Amniotic epithelial cell (primary cell): Measurements from ENCODE around the gene HIRA.
A peak's percentile ranks its signal among the peaks of the same experiment; 100 is the strongest.
"Not testable (repeated sequence)": the region's sequence is repeated elsewhere in the genome, so short reads cannot be mapped to it uniquely, and the experiment has no call there.

Experiments used
- DNase-seq: peaks from one replicate; pipeline ENCODE4 v3.0.0-alpha.2; 2010; ENCODE audit warnings: low read depth

Gene HIRA

DNA sequence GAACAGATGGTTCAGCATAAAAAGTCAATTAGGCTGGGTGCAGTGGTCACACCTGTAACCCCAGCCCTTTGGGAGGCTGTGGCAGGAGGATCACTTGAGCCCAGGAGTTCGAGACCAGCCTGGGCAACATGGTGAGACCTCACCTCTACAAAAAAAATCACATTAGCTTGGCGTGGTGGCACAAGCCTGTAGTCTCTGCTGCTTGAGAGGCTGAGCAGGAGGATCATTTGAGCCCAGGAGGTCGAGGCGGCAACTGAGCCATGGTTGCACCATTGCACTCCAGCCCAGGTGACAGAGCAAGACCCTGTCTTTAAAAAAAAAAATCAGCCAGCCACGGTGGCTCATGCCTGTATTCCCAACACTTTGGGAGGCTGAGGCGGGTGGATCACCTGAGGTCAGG is 108.1 kb downstream of the HIRA start:
- not testable (repeated sequence) for DNase-seq

DNA sequence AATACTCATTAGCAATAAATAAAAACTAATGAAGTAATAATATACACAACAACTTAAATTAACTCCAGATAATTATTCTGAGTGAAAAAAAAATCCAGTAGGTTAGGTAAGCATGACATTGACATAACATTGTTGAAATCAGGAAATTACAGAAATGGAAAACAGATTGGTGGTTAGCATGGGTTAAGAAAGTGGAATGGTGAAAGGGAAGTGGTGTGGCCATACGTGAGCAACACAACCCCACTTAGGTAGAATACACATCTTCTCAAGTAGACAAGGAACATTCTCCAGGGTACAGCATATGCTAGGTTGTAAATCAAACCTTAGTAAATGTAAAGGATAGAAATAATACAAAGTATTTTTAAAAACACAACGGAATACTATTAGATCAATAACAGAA is 109.8 kb downstream of the HIRA start:
- DNase-seq = no peak

DNA sequence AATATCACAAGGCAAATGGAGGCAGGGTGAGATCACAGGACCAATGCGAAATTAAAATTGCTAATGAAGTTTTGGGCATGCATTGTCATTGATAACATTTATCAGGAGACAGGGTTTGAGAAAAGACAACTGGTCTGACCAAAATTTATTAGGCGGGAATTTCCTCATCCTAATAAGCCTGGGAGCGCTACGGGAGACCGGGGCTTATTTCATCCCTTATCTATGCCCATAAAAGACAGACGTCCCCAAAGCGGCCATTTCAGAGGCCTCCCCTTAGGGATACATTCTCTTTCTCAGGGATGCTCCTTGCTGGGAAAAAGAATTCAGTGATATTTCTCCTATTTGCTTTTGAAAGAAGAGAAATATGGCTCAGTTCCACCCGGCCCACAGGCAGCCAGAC is 111.4 kb downstream of the HIRA start:
- not testable (repeated sequence) for DNase-seq

DNA sequence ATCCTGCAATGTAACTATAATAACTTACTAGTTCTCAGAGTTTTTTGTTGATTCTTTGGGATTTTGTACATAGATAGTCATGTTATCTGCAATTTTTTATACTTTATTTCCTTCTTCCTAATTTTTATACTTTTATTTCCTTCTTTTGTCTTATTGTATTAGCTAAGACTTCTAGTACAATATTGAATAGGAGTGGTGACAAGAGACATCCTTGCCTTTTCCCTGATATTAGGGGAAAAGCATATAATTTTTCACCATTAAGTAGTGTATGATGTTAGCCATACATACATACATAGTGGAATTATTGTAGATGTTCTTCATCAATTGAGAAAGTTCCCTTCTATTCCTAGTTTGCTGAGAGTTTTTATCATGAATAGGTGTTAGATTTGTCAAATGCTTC is 112.3 kb downstream of the HIRA start:
- DNase-seq = no peak

DNA sequence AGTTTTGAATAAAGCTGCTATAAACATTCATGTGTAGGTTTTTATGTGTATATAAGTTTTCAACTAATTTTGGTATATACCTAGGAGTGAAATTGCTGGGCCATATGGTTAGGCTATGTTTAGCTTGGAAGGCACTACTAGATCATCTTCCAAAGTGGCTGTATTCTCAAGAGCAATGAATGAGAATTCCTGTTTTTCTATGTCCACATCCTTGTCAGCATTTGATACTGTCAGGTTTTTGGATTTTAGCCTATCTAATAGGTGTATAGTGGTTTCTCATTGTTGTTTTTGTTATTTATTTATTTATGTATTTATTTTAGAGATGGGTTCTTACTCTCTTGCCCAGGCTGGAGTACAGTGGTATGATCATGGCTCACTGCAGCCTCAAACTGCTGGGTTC is 113.7 kb downstream of the HIRA start:
- DNase-seq = no peak

DNA sequence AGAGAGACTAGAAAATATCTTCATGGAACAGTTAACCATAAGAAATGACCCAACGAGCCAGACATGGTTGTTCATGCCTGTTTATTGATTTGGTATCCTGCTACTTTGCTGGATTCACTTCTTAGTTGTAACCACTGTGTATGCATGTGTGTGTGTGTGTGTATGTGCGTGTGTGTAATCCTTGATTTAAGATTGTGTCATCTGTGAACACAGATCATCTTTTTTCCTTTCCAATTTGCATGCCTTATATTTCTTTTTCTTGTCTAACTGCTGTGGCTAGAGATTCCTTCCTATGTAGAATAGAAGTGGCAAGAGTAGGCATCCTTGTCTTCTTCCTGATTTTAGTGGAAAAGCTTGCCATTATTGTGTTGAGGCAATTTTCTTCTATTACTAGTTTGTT is 123.7 kb downstream of the HIRA start:
- no peak for DNase-seq

DNA sequence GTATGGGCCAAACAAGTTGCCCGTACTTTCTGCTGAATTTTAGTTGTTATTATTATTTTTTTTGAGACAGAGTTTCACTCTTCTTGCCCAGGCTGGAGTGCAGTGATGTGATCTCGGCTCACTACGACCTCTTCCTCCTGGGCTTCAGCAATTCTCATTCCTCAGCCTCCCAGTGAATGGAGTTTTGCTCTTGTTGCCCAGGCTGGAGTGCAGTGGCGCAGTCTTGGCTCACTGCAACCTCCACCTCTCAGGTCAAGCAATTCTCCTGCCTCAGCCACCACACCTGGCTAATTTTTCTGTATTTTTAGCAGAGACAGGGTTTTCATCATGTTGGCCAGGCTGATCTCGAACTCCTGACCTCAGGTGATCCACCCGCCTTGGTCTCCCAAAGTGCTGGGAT is 125.0 kb downstream of the HIRA start:
- not testable (repeated sequence) for DNase-seq

DNA sequence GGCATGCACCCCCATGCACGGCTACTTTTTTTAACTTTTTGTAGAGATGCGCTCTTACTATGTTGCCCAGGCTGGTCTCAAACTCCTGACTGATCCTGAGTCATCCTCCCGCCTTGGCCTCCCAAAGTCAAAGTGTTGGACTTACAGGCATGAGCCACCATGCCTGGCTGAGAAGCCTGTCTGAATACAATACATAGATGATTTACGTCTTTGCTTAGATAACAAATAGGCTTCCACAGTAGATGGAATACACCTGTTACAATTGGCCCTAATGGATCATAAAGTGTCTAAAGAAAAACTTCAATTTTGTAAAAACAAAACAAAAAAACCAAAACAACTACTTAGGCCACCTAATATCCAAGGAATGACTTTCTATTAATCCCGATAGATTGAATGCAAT is 127.0 kb downstream of the HIRA start:
- no peak for DNase-seq

DNA sequence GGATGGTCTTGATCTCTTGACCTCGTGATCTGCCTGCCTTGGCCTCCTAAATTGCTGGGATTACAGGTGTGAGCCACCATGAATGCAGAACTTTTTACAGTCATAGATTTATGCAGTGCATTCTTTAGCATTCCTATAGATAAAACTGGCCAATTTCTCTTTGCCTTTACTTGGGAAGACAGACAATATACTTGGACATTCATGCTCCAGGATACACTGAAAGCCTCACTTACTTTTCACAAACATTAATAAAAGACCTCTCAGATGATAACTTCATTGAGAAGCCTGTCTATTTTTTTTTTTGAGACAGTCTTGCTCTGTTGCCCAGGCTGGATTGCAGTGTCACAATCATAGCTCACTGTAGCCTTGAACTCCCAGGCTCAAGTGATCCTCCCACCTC is 127.7 kb downstream of the HIRA start:
- DNase-seq = no peak

DNA sequence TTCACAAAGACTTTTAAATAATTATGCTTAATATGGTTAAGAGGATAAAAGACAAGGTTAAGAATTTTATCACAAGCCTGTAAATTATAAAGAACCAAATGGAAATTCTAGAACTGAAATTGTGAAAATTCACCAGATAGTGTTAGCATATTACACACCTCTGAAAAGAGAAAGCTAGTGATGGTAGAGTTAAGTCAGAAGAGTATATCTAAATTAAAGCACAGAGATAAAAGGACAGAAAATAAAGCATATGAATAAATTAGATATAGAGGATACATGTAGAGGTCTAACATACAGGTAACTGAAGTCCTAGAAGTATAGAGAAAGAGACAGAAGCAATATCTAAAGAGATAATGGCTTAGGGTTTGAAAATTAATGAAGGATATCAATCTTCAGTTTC is 135.8 kb downstream of the HIRA start:
- no peak for DNase-seq

DNA sequence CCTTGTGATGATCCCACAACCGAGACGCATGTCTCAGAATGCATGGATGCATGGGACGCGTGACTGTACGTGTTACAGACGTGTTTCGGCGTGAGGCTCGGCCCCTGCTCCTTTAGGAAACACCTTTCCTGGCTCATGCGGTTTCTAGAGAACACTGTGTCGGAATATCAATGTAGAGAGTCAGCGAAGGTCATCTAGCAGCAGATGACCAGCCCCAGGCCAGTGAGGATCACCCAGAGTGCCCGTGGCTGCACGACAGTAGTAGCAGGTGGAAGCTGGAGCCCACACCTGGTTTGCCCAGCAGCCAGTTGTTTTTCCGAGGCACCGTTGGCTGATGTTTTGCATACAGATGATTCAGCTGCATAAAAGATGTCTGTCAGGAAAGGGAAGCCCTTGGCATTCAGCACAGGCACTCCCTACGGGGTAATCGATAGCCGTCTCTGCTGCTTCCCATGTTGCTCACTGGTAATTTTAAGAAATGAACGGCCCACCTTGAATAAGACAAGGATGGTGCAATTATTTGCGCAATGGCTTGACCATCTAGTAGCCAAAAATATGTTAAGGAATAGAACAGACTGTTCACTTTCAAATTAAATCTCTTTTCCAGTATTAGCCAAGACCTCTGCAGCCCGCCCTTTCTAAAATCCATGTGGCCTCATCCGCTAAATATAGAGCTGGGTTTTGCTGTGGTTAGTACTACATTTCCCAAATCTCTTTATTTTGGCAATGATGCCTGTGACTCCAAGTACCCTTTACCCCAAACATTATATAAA is 138.9 kb downstream of the HIRA start:
- peak; percentile 71 for DNase-seq

DNA sequence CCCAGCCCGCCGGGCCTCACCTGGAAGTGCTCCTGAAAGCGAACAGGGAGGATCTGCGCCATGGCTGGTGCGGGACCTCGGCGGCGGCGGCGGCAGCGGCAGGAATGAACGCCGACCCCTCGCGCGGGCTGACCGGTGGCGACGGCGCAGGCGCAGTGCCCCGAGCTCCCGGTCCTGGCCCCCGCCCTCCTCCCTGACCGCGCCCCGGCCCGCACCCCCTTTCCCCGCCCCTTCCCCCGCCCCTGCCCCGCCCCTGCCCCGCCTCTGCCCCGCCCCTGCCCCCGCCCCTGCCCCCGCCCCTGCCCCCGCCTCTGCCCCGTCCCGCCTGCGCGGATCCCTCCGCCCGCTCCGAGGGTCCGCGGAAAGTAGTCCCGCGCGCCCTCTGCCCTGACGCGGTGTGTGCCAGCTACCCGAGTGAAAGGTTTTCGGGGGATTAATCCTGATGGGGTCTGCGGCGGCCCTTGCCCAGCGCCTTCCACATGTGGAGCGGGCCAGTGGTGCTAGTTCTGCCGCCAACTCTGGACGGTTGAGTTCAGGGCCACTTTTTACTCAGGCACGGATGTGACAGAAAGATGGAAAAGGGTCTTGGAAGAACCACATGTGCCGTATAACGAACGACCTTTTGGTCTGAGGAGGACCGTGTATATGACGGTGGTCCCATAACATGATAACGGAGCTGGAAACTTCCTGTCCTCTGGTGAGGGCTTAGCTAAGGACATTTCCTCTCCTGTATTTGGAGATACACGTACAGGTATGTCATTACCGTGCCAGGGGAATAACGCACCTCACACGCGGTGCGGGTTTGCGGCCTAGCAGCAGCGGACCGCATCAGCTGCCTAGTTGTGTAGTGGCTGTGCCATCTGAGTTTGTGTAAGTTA is 139.7 kb downstream of the HIRA start, which contains the start of gene CLTCL1:
Gene CLTCL1 (minus strand): TSS at position 140 of the 878 bp plus-strand sequence. CDS start 78 bp downstream, at position 62.
- DNase-seq = peak; percentile 46

DNA sequence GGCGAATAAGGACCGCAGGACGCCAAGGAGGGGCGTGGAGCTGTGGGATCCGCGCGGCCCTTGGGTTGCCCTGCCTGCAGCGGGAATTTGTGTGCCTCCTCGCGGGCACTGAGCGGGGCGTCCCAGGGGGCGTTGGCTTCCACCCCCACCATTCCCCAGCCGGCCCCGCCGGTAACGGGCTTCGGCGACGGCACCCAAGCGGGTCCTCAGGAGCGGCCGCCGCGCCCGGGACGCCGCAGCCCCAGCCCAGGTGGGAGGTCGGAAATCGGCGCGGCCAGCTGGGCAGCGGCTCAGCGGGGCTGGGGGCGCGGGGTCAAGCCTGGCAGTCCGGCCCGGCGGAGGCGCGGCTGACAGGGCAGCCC is 140.3 kb downstream of the HIRA start:
- no peak for DNase-seq

DNA sequence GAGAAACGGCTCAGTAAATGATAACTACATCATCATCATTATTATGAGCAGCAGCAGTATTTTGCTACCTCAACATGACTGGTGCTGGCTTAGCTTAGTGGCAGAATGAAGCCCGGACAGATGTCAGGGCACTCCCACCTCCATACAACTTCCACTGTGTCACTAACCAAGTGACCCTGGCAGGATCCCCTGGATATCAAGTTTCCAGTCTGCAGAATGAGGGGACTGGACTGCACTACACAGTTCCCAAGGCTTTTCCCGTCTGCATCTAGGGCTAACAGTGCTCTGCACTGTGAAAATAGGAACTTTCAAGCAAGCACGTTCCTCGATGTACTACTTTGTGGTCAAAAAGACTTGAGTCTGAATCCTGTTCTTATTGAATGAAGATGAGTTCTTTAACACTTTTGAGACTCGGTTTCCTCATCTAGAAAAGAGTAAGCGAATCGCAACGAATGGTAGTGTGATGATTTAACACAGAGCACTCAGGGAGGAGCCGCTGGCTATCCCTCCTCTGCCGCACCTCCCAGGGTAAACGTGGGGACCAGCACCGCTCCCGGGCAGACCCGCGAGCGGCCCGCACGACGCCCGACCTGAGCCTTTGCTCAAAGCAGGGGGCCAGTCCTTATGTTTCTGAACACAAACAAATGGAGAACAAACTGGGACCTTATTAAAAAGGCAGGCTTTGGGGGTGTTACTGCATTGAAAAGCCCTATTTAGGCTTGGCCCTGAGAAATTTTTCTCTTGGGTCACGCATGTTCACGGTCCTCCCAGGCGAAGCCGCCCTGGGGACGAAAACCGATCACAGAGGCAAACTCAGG is 140.9 kb downstream of the HIRA start:
- DNase-seq = peak; percentile 18

DNA sequence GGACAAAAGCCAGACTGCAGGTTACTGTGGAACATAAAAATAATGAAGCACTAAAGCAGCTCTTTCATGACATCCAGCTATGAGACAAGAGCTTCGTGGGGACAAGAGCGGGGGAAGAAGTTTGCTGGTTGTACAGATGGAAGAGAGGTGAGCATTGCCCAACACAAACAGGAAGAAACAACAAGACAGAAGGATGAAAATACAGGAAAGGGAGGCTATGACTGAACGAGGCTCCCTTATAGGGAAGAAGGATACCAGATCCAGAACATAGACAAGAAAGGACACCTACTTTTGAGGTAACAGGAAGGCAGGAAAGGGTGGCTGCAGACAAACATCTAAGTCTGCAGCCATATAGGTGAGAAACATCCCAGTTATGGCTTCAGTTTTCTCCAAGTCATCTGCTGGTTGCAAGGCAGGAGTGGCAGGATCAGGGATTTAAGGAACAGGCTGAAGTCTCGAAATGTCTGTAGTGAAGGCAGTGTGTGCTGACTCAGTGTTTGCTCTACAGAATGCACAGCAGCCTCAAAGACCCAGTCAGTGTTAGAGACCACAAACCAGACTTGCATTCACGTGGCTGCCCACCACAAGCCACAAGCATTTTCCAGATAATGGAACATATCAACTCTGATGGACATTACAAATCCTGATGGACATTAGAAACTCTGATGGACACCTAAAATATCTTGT is 141.9 kb downstream of the HIRA start:
- DNase-seq = peak; percentile 96

DNA sequence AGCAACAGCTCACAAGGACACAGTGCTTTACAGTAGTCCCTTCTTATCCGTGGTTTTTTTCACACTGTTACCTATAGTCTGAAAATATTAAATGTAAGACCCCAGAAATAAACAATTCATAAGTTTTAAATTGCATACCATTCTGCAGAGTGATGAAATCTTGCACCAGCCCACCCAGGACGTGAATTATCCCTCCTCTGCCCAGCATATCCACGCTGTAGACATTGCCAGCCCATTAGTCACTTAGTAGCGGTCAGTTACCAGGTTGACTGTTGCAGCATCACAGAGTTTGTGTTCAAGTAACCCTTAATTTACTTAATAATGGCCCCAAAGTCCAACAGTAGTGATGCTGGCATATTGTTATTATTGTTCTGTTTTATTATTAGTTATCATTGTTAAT is 143.6 kb downstream of the HIRA start:
- peak; percentile 95 for DNase-seq

DNA sequence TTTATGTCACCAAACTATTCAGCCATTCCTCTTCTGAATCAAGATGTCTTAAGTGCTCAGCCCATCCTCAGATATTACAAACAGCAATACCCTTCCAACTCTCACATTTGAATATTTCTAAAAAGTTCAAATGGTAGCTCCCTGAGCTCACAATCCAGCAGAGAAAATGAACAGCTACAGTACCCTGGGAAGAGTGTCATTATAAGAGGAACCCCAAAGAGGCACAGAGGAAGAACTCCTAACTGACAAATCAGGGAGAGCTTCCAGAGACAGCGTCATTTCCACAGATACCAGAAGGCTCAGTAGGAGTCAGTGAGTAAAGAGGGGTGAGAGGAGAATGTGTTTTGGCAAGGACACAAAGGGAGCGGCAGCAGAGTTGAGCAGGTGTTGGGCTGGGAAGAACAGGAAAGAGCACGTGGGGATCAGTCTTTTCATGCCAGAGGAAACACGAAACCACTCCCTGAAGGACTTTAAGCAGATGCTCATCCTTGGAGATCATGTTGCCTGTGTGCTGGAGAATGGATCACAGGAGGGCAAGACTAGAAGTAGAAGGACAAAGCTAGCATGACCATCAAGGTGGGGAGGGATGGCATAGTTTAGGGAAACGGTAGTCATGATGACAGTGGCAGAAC is 144.3 kb downstream of the HIRA start:
- peak; percentile 32 for DNase-seq

DNA sequence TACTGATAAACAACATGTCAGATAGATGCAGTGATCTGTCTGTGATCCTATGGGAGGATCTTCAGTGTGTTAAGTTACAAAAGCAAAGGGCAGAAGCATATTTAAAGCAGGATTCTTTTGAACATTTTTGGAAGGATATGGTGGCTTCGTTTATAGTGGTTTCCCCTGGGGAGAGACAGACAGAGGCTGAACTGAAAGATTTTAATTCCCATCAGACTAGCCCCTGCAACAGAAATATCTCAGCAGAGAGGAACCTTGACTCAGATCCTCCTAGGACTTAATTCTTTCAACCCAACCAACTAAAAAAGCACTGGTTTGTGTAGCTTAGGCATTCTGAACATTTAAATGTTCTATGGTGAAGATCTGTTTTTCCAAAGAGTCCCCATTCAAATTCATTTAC is 145.7 kb downstream of the HIRA start:
- no peak for DNase-seq
